Right lobe of liver (tissue), 6 donors: ENCODE data around the gene GALNT2. TPM values are rescaled to one million over a fixed set of nuclear protein-coding genes. Genes with fewer than 3 reads are reported as not detected.

Experiments
- ATAC-seq, 4 donors: fragments of 200-7000 bp; cut with Tn5 transposase; one replicate each; pipeline ENCODE4 v1.9.1; 2020; ENCODE audit warnings: mild to moderate bottlenecking in 4 of 4, moderate library complexity in 4 of 4
- DNase-seq, 3 donors: peaks; one replicate each; pipeline ENCODE4 v3.0.0-alpha.2; 2020
- H3K27ac ChIP-seq, 3 donors: fragments of 200-600 bp; one replicate each; pipeline ENCODE4 v1.8.0; 2022
- H3K27me3 ChIP-seq, 2 donors: fragments of 200-600 bp; one replicate each; pipeline ENCODE4 v1.8.0; 2022
- H3K36me3 ChIP-seq, 4 donors: fragments of 200-600 bp; sonication (generic) in 1 of 4; one replicate each; pipeline versions ENCODE4 v1.5.1 to v1.8.0; 2017 to 2022; ENCODE audit warnings: control low read depth in 1 of 4
- H3K4me1 ChIP-seq, 4 donors: fragments of 200-600 bp; sonication (generic) in 1 of 4; one replicate each; pipeline versions ENCODE4 v1.5.1 to v1.8.0; 2017 to 2022; ENCODE audit warnings: control low read depth in 1 of 4
- H3K4me3 ChIP-seq, 3 donors: fragments of 200-600 bp; one replicate each; pipeline ENCODE4 v1.8.0; 2022
- H3K9me3 ChIP-seq, 4 donors: fragments of 200-600 bp; sonication (generic) in 1 of 4; one replicate each; pipeline versions ENCODE4 v1.5.1 to v1.8.0; 2017 to 2022; ENCODE audit warnings: control low read depth in 1 of 4
- CTCF ChIP-seq, 4 donors: fragments of 200-600 bp in 3 of 4; fragments of 450-650 bp in 1 of 4; IDR thresholded peaks; one replicate each; pipeline versions ENCODE4 v1.5.1 to v1.8.0; 2016 to 2022; ENCODE audit warnings: antibody characterized with exemption in 4 of 4, mild to moderate bottlenecking in 2 of 4
- POLR2A ChIP-seq: fragments of 450-650 bp; IDR thresholded peaks from one replicate; pipeline ENCODE4 v1.6.1; 2017; ENCODE audit warnings: antibody characterized with exemption, mild to moderate bottlenecking
- WGBS: methylation state at CpG from one replicate; pipeline ENCODE4 v1.1.6; 2018; ENCODE audit warnings: low coverage, low lambda C conversion rate; ENCODE audit not compliant: insufficient coverage; ENCODE audit errors: missing lambda C conversion rate; 5-methylcytosine and 5-hydroxymethylcytosine counted together
- intact Hi-C, 2 donors: fragments of 100-400 bp; cut with DNase I; formaldehyde crosslinking; loops; one replicate each; pipeline versions ENCODE4 v1.11.2 to v1.14.1; 2022
- total RNA-seq, 6 experiments: library from RNA; depleted of rRNA in 2 of 6; stranded (reverse); fragments of >200 nt in 2 of 6; fragmentation: NEBNext Ultra II Directional in 3 of 6; extraction: Animal tissue kit (Norgen Biotek cat#: 25700) in 3 of 6; gene quantifications; one replicate each; pipeline versions ENCODE4 v1.1.0 to v1.2.4, GENCODE V29; 2016 to 2023
- donor health status: DM: no; HTN: yes; CAD: no.
- donor health status: DM: no; HTN: no; CAD: no.
- donor health status: DM: no; HTN: no; CAD: no.
- donor health status: DM: no; HTN: yes; CAD: no.
- donor health status: DM: no; HTN: yes; CAD: no.

Gene GALNT2
- total RNA-seq, 6 experiments from 2014 or later, result 58.0 to 152 (median 131) TPM

DNA sequence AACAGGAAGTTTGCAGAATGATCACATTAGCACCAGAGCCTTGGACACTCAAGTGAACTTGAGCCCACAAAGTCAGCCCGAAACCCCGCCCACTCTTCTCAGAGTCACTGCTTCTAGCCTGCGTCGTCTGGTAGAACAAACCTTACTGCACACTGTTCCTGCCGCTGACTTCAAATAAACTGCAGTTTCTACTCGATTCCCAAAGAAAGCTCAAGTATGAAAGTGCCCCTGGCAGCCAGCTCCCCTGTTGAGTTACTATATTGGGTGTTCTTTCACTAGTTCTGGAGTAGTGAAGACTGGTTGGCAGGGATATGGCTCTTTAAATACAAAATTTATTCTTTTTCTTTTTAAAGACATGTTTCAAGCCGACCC, 164.7 kb downstream of the GALNT2 start:
- intact Hi-C loops, result no loop called here
- WGBS, result 68% methylated on average over 6 of the region's 7 CpGs
- peaks cover 0 to 8% (median 4%) of the 10 kb centered on the region in 4 donors for H3K4me1 ChIP-seq
- H3K9me3 ChIP-seq, result no peaks in the 10 kb centered on the region
- TF ChIP-seq CTCF (IDR thresholded peaks at IDR 0.05), result no peak
- TF ChIP-seq POLR2A, result peak; percentile 17
- ATAC-seq, result peak; percentile 41 to 69 (median 56)
- H3K36me3 ChIP-seq, result peaks cover 0 to 10% (median under 1%) of the 10 kb centered on the region in 4 donors
- no peak for DNase-seq
- H3K27me3 ChIP-seq, result no peaks in the 10 kb centered on the region
- H3K4me3 ChIP-seq, result no peak overlapping the region
- no peak overlapping the region for H3K27ac ChIP-seq

DNA sequence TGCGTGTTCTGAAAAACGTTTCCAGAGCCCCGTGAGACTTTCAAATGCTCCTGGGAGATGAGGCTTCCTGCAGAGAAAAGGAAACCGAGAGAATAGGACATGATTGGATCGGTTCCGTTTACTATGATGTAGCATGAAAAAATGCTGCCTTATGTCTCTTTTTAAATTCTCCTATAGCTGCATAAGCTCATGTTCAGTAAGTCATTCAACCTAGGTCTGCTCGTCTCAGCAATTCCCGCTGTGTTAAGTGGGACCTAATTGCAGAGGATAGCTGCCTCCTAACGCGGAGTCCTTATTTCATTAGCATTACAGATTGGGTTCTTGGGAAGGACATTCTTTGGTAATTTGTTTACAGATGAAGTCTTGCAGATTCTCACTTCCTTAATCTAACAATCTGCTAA, 165.3 kb downstream of the GALNT2 start:
- Histone ChIP-seq H3K4me3 (no peak overlapping the region), H3K27ac (no peak overlapping the region), H3K4me1 (peaks cover 0 to 8% (median 4%) of the 10 kb centered on the region in 4 donors), H3K36me3 (peaks cover 0 to 14% (median 3%) of the 10 kb centered on the region in 4 donors), H3K9me3 (no peaks in the 10 kb centered on the region), H3K27me3 (no peaks in the 10 kb centered on the region)
- ATAC-seq (peak in 1 of 4 donors; percentile 19), DNase-seq (no peak)
- intact Hi-C loops, result no loop called here
- TF ChIP-seq CTCF (IDR thresholded peaks at IDR 0.05), result no peak
- no peak for TF ChIP-seq POLR2A
- 62% methylated on average over 10 of the region's 10 CpGs for WGBS

DNA sequence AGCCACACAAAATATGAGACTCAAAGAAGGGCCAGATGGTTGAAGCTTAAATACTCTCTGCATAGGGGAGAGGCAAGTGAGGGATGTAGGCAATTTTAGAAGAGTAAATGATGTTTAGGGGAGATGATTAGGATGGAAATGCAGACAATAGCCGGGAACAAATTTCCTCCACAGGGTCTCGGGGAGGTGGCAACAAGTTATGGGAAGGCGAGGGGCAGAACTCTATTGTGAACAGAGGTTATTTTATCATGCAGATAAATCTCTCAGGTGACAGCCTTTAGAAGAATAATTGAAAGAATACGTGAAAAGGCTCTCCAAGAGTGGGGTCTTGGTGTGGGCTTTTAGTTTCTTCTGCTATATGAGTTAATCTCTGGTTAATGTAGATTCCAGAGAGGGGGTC, 166.7 kb downstream of the GALNT2 start:
- Histone ChIP-seq H3K36me3 (peaks cover 0 to 14% (median 5%) of the 10 kb centered on the region in 4 donors), H3K27ac (no peak overlapping the region), H3K4me1 (peaks cover 0 to 8% (median 4%) of the 10 kb centered on the region in 4 donors), H3K9me3 (no peaks in the 10 kb centered on the region), H3K27me3 (no peaks in the 10 kb centered on the region), H3K4me3 (no peak overlapping the region)
- TF ChIP-seq CTCF (IDR thresholded peaks at IDR 0.05), result no peak
- no peak for TF ChIP-seq POLR2A
- no peak for DNase-seq
- ATAC-seq, result no peak
- WGBS, result 97% methylated on average over 4 of the region's 4 CpGs
- intact Hi-C loops, result no loop called here

DNA sequence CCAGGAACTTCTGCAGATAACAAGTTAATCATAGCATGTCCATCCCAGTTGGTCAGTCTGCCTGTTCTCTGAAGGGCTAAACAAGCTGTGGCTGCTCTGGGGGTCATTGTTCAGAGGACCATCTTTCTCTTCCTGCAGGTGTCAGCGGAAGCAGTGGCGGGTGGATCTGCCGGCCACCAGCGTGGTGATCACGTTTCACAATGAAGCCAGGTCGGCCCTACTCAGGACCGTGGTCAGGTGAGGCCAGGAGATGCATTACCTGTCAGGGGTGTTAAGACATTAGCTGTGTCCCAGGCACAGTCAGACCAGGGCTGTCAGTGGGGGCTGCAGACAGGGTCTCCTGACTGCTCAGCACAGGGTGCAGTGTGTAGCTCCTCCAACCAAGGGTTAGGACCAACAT, 168.8 kb downstream of the GALNT2 start:
- 87% methylated on average over 3 of the region's 7 CpGs for WGBS
- Histone ChIP-seq H3K27me3 (no peaks in the 10 kb centered on the region), H3K27ac (no peak overlapping the region), H3K36me3 (peaks cover 0 to 14% (median 5%) of the 10 kb centered on the region in 4 donors), H3K4me3 (no peak overlapping the region), H3K9me3 (no peaks in the 10 kb centered on the region), H3K4me1 (no peaks in the 10 kb centered on the region)
- no peak for TF ChIP-seq POLR2A
- no peak for TF ChIP-seq CTCF (IDR thresholded peaks at IDR 0.05)
- ATAC-seq (no peak), DNase-seq (no peak)
- intact Hi-C loops, result no loop called here
